ENCODE data around the gene ZBTB12.

DNA sequence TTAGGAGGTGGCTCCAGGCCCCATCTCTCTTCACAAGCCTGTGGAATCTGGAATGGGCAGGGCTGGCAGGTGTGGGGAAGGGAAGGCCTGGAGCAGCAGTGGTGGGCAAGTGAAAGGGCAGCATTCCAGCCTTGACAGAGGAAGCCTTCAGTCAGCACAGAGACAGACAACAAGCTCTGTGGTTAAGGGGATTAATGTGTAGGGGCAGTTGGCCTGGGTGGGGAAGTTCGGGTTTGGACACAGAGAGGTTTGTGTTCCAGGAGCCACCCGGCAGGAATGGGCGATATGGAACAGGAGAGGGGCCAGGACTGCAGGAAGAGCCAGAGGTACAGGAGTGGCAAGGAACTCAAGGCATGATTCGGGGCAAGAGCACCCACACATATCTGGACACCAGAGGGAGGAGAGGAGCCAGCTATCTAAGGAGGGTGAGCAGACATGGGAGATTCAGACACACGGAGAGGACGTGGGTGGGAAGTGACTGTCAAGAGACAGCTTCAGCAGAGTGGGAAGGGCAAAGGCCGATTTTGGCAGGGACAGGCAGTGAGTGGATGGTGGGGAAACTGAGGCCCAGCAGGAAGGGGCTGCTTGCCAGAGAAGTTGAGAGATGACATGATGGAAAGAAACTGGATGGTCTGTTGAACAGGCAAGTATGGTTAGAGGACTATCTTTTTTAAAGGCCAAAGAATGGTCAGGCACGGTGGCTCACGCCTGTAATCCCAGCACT is 20.6 kb downstream of the ZBTB12 start:
- TF ChIP-seq, protein P1, sequence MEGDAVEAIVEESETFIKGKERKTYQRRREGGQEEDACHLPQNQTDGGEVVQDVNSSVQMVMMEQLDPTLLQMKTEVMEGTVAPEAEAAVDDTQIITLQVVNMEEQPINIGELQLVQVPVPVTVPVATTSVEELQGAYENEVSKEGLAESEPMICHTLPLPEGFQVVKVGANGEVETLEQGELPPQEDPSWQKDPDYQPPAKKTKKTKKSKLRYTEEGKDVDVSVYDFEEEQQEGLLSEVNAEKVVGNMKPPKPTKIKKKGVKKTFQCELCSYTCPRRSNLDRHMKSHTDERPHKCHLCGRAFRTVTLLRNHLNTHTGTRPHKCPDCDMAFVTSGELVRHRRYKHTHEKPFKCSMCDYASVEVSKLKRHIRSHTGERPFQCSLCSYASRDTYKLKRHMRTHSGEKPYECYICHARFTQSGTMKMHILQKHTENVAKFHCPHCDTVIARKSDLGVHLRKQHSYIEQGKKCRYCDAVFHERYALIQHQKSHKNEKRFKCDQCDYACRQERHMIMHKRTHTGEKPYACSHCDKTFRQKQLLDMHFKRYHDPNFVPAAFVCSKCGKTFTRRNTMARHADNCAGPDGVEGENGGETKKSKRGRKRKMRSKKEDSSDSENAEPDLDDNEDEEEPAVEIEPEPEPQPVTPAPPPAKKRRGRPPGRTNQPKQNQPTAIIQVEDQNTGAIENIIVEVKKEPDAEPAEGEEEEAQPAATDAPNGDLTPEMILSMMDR (conservative IDR thresholded peaks at IDR 0.05): no peak
- no peak for TF ChIP-seq EZH2 (IDR thresholded peaks at IDR 0.05; ENCODE audit: low read depth)

All from PC-9 (cell line).